Neural progenitor cell (in vitro differentiated cells): ENCODE data around the gene DDX49. TPM values are rescaled to one million over a fixed set of nuclear protein-coding genes. Genes with fewer than 3 reads are reported as not detected.

Experiments
- DNase-seq: peaks from one replicate; pipeline ENCODE4 v3.0.0-alpha.2; 2016; ENCODE audit warnings: low spot score
- H2AFZ ChIP-seq: fragments of 200-600 bp; sonication (generic); replicated peaks from 2 replicates; pipeline ENCODE4 v1.6.1; 2016; ENCODE audit warnings: antibody characterized with exemption
- H3F3A ChIP-seq: fragments of 200-600 bp; sonication (generic); 2 replicates; pipeline ENCODE4 v1.6.1; 2016; ENCODE audit warnings: antibody characterized with exemption, low read depth
- H3K27ac ChIP-seq: fragments of 200-600 bp; sonication (generic); 2 replicates; pipeline ENCODE4 v1.5.1; 2016; ENCODE audit warnings: mild to moderate bottlenecking
- H3K27me3 ChIP-seq: fragments of 200-600 bp; sonication (generic); 2 replicates; pipeline ENCODE4 v1.6.1; 2016; ENCODE audit warnings: mild to moderate bottlenecking, moderate library complexity
- H3K36me3 ChIP-seq: fragments of 200-600 bp; sonication (generic); 2 replicates; pipeline ENCODE4 v1.5.1; 2016
- H3K4me1 ChIP-seq: fragments of 200-600 bp; sonication (generic); 2 replicates; pipeline ENCODE4 v1.6.1; 2016; ENCODE audit warnings: mixed run types
- H3K4me2 ChIP-seq: fragments of 200-600 bp; sonication (generic); 2 replicates; pipeline ENCODE4 v1.6.1; 2016
- H3K4me3 ChIP-seq: fragments of 200-600 bp; sonication (generic); 2 replicates; pipeline ENCODE4 v1.5.1; 2016
- H3K79me2 ChIP-seq: fragments of 200-600 bp; sonication (generic); 2 replicates; pipeline ENCODE4 v1.6.1; 2016; ENCODE audit warnings: low read depth
- H3K9ac ChIP-seq: fragments of 200-600 bp; sonication (generic); 2 replicates; pipeline ENCODE4 v1.6.1; 2016
- H3K9me3 ChIP-seq: fragments of 200-600 bp; sonication (generic); 2 replicates; pipeline ENCODE4 v1.5.1; 2016; ENCODE audit warnings: low read depth
- H4K20me1 ChIP-seq: fragments of 200-600 bp; sonication (generic); 2 replicates; pipeline ENCODE4 v1.6.1; 2016; ENCODE audit warnings: low read depth
- H3K27ac Mint-ChIP-seq: 3 replicates; pipeline ENCODE4 v1.8.0; 2021; ENCODE audit warnings: mixed read lengths
- H3K27me3 Mint-ChIP-seq: 2 replicates; pipeline ENCODE4 v1.8.0; 2022; ENCODE audit warnings: low read depth, mild to moderate bottlenecking, inconsistent platforms, moderate library complexity, mixed read lengths; ENCODE audit not compliant: insufficient read depth
- H3K36me3 Mint-ChIP-seq: 3 replicates; pipeline ENCODE4 v1.8.0; 2021; ENCODE audit warnings: mixed read lengths
- H3K4me1 Mint-ChIP-seq: 3 replicates; pipeline ENCODE4 v1.8.0; 2021; ENCODE audit warnings: mixed read lengths
- H3K4me3 Mint-ChIP-seq: 3 replicates; pipeline ENCODE4 v1.8.0; 2021; ENCODE audit warnings: mild to moderate bottlenecking, moderate library complexity, mixed read lengths
- H3K9me3 Mint-ChIP-seq: 3 replicates; pipeline ENCODE4 v1.8.0; 2020; ENCODE audit warnings: mixed read lengths
- EZH2 ChIP-seq: fragments of 200-600 bp; sonication (generic); IDR thresholded peaks from 2 replicates; pipeline ENCODE4 v1.6.1; 2017; ENCODE audit warnings: antibody characterized with exemption, mild to moderate bottlenecking, moderate library complexity
- EZH2phosphoT487 ChIP-seq: fragments of 200-600 bp; sonication (generic); IDR thresholded peaks from 2 replicates; pipeline ENCODE4 v1.6.1; 2017; ENCODE audit warnings: antibody characterized with exemption
- total RNA-seq: library from RNA; depleted of rRNA; stranded (reverse); fragments of >200 nt; gene quantifications from 2 replicates; pipeline ENCODE4 v1.2.3, GENCODE V29; 2015; ENCODE audit warnings: low replicate concordance
- TF ChIP-seq, protein P1 (sequence below): fragments of 200-600 bp; sonication (generic); IDR thresholded peaks from 2 replicates; pipeline ENCODE4 v1.5.1; 2017; ENCODE audit warnings: antibody characterized with exemption, mild to moderate bottlenecking

The DDX49 gene
- total RNA-seq: 19.9 and 23.4 TPM in 2 replicates

GRCh38 chr19:18919086-18919899, at the start of gene DDX49, which contains the start of gene COPE:
Gene DDX49 (plus strand): TSS chr19:18919715. CDS start chr19:18919742, 27 bp downstream.
Gene COPE (minus strand): TSS chr19:18919387. CDS start chr19:18919348, 39 bp downstream.
- peaks cover 21% of the 10 kb centered on the region for H4K20me1 ChIP-seq
- H3F3A ChIP-seq: no peaks in the 10 kb centered on the region
- H3K27me3 ChIP-seq: no peaks in the 10 kb centered on the region
- Mint-ChIP-seq H3K4me3 (peak within 1 kb of the TSS; percentile 91), H3K4me1 (peaks cover 19% of the 10 kb centered on the region), H3K27ac (peak within 1 kb of the TSS; percentile 48), H3K9me3 (no peaks in the 10 kb centered on the region), H3K36me3 (peaks cover 8% of the 10 kb centered on the region), H3K27me3 (peaks cover 10% of the 10 kb centered on the region)
- peak within 1 kb of the TSS; percentile 74 for H2AFZ ChIP-seq
- peak within 1 kb of the TSS; percentile 97 for H3K4me2 ChIP-seq
- TF ChIP-seq, protein P1, sequence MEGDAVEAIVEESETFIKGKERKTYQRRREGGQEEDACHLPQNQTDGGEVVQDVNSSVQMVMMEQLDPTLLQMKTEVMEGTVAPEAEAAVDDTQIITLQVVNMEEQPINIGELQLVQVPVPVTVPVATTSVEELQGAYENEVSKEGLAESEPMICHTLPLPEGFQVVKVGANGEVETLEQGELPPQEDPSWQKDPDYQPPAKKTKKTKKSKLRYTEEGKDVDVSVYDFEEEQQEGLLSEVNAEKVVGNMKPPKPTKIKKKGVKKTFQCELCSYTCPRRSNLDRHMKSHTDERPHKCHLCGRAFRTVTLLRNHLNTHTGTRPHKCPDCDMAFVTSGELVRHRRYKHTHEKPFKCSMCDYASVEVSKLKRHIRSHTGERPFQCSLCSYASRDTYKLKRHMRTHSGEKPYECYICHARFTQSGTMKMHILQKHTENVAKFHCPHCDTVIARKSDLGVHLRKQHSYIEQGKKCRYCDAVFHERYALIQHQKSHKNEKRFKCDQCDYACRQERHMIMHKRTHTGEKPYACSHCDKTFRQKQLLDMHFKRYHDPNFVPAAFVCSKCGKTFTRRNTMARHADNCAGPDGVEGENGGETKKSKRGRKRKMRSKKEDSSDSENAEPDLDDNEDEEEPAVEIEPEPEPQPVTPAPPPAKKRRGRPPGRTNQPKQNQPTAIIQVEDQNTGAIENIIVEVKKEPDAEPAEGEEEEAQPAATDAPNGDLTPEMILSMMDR: peak; percentile 4
- TF ChIP-seq EZH2phosphoT487: no peak
- peak within 1 kb of the TSS; percentile 96 for H3K9ac ChIP-seq
- H3K4me3 ChIP-seq: peak within 1 kb of the TSS; percentile 99
- peak; percentile 99 for DNase-seq
- peaks cover 3% of the 10 kb centered on the region for H3K4me1 ChIP-seq
- peak within 1 kb of the TSS; percentile 46 for H3K27ac ChIP-seq
- peaks cover 58% of the 10 kb centered on the region for H3K79me2 ChIP-seq
- no peaks in the 10 kb centered on the region for H3K9me3 ChIP-seq
- H3K36me3 ChIP-seq: no peaks in the 10 kb centered on the region

DNA sequence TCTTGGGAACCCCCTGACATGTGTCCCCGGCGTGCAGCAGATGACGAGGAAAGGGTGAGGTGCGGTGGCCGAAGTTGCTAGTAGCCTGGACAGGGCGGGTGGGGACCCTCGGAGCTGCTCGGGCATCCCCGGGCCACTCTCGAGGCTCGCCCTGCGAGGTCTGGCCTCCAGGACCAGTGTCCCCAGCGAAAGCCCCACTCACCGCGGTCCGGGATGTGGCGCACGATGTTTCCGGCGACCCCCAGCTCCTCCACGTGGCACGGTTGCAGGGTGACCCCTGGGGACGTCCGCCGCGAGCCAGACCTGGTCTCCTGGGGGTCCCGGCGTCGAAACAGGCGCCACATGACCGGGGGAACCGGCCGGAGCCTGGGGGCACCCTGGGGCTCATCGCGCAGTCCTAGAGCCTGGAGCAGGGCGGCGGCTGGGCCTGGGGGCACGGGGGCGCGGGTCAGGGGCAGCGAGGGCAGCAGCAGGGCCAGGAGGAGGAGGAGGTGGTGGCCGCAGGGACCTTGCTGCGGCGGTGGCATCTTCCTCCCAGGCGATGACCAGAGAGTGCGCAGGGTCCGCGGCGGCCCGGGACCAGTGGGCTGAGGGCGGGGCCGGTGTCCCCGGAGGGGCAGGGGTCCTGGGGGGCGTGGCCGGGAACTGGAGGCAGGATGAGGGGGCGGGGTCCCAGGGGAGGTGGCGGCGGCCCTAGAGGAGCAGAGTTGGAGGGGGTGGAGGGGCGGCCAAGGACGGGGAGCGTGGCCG, 49.6 kb upstream of the DDX49 start:
- Histone ChIP-seq H3K9ac (no peak overlapping the region), H4K20me1 (peaks cover 43% of the 10 kb centered on the region), H3K27ac (no peak overlapping the region), H3K27me3 (no peaks in the 10 kb centered on the region), H2AFZ (no peak overlapping the region), H3F3A (peaks cover 20% of the 10 kb centered on the region), H3K4me1 (no peaks in the 10 kb centered on the region), H3K9me3 (no peaks in the 10 kb centered on the region), H3K36me3 (no peaks in the 10 kb centered on the region), H3K4me3 (no peak overlapping the region), H3K79me2 (no peaks in the 10 kb centered on the region), H3K4me2 (no peak overlapping the region)
- Mint-ChIP-seq H3K27ac (no peak overlapping the region), H3K36me3 (peaks cover 20% of the 10 kb centered on the region), H3K27me3 (peaks cover 10% of the 10 kb centered on the region), H3K9me3 (no peaks in the 10 kb centered on the region), H3K4me3 (no peak overlapping the region), H3K4me1 (peaks cover 8% of the 10 kb centered on the region)
- DNase-seq: no peak
- TF ChIP-seq EZH2: no peak

DNA sequence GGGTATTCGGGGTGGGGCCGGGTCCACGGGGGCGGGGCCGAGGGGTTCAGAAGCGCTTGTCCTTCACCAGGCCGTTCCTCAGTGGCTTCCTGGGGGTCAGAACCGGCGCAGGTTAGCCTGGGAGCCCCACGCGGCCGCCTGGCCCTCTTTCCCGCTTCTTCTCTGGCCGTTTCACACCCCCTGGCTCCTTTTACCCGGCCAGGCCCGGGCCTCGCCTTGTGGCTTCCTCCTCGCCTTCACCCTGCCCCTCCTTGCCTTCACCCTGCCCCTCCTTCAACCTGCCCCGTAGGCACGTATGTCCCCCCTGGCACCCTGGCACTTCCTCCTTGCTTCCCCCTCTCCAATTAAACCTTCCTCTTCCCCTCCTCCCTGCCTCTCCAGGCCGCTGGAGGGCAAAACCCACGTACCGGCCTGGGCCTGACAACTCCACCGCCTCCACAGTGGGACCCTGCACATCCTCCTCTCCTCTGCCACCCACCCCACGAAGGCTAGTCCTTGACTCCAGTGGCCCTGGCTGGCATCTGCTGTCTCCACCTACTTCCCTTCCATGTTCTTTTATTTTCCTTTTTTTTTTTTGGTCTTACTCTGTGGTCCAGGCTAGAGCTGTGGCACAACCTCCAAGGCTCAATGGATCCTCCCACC, 48.9 kb upstream of the DDX49 start:
- Histone ChIP-seq H3K4me1 (no peaks in the 10 kb centered on the region), H4K20me1 (peaks cover 46% of the 10 kb centered on the region), H3K79me2 (no peaks in the 10 kb centered on the region), H3K4me3 (no peak overlapping the region), H2AFZ (no peak overlapping the region), H3K27me3 (no peaks in the 10 kb centered on the region), H3K36me3 (no peaks in the 10 kb centered on the region), H3F3A (peaks cover 20% of the 10 kb centered on the region), H3K4me2 (no peak overlapping the region), H3K9ac (no peak overlapping the region), H3K27ac (no peak overlapping the region), H3K9me3 (no peaks in the 10 kb centered on the region)
- Mint-ChIP-seq H3K27me3 (peaks cover 10% of the 10 kb centered on the region), H3K9me3 (no peaks in the 10 kb centered on the region), H3K4me3 (no peak overlapping the region), H3K4me1 (peaks cover 8% of the 10 kb centered on the region), H3K27ac (no peak overlapping the region), H3K36me3 (peaks cover 23% of the 10 kb centered on the region)
- TF ChIP-seq EZH2phosphoT487 (no peak), EZH2 (no peak)
- TF ChIP-seq, protein P1: no peak
- no peak for DNase-seq
